ENCODE data around the gene CAMTA1.

Gene CAMTA1

GRCh38 chr1:7047866-7048265 is 262.6 kb downstream of the CAMTA1 start:
- DNase-seq = no peak

GRCh38 chr1:7048395-7048794 is 263.1 kb downstream of the CAMTA1 start:
- no peak for DNase-seq

DNA sequence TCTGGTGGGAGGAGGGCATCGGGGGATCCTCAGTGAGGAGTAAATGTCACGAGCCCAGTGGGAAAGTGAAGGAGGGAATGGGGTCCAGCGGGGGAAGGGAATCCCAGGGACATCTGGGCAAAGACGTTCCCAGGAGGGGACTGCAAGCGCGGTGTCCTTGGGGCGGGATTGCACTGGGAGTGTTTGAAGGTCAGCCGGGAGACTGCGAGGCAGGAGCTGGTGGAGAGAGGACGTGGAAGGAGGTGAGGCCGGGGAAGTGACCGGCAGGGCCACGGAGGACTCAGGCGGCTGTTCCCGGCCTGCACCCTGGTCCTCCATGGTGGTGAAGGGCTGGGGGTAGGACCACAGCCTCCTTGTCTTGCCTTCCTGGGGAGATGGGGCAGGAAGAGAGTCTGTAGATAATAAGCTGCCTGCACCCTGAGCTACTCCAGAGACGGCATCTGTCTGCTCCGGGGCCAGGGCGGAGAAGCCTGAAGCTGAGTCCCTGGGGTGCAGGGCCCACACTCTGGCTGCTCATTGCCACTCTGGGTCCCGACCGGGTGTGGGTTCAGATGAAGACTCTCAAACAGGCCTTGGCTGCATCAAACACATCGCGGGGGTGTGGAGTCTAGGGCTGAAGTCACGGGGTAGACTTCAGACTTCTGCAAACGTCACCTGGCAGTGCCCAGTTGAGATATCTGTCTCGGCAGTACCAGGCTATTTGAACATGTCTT is 264.8 kb downstream of the CAMTA1 start:
- no peak for DNase-seq

DNA sequence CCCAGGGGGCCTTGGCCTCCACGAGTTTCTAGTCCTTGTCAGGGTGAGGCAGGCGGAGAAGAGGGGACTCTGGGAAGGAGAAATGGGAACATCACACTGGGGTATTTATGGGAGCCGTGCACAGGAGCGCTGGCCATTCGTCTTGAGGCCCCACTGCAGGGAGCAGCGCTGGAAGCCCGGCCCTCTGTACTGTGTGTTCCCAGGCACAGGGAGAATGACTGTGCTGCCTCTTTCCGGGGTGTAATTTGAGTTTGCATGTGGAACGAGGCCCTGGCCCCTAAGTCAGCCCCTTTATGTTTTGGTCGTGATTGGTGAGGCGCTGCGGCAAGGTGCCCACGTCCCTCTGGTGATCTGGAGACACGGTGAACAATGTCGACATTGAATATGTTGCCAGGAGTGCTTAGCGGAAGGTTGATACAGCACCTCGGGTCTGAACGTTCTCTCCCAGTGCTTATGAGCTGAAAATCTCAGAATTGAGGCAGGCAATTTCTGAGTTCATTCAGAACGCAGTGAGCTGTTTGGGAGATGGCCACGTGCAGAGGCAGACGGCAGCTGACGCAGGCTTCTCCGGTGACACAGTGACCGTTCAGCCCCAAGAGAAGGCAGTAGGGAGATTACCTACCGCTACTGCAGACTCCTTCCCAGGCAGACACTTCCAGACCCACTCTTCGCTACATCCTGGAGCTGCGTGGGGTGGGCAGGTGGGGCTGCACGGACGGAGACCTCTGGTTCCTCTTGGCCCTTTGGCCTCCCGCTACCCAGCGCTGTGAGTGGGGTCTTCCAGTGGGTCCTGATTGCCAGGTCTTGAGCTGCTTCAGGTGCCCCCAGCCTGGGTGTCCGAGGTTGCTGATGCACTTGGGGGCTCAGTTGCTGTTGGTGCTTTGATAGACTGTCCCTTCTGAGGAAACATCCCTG is 265.8 kb downstream of the CAMTA1 start:
- no peak for DNase-seq

GRCh38 chr1:7052701-7053100 is 267.4 kb downstream of the CAMTA1 start:
- no peak for DNase-seq

DNA sequence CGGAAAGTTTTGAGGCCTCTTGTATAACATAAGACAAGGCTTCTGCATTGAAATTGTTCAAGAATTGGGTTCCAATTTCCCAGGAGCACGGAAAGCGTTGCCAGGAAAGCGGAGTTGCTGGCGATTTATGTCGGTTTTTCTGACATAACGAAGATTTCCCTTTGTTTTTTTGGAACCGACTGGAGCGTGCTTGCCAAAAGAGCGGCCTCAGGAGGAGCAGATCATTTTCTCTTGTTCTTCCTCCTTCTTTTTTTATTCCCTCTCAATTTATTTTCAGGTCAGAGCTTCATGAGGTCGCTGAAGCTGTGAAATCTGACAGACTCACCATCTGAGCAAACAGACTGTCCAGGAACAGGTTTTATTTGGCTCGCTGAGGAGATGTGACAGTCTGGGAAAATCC is 275.5 kb downstream of the CAMTA1 start:
- DNase-seq = no peak

- DNase-seq = no peak
These were observed 277.2 kb downstream of the CAMTA1 start for GRCh38 chr1:7062346-7063061.

GRCh38 chr1:7063981-7064380 is 278.7 kb downstream of the CAMTA1 start:
- no peak for DNase-seq

DNA sequence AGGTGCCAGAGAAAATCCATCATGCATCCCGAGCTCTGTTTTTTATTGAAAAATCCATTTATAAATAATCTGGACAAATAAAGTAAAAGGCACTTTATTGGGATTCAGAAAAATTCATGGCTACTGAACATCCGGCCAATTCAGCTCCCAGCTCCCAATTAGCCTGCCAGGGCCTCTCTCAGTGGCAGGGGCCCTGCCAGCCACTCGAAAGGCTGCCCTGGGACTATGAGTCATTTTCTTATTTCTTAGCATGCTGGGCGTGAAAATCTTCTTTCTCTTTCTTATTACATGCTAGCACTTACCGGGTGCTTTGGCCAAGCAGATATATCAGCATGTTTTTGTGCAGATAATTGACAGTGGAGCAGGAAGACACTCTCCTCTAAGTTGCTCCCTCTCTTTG is 283.3 kb downstream of the CAMTA1 start:
- no peak for DNase-seq

DNA sequence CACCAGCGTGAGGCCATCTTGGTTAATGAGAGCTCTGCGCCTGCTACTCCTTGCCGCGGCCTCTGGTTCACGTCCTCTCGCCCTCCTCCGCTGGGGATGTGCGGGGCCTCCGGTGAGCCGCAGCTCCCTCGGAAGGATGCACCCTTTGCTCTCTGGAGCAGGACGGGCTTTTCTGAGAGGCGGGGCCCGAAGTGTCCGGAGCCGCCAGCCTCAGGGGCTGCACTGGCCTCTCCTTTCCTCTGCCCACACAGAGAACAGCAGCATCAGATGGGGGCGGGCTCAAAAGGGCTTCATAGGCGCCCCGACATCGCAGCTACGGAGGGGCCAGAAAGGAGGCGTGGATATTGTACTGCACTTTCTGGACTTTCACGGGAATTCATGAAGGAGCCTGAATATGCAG is 284.7 kb downstream of the CAMTA1 start:
- peak; percentile 41 for DNase-seq

GRCh38 chr1:7070389-7071029 is 285.3 kb downstream of the CAMTA1 start:
- DNase-seq = peak; percentile 72

DNA sequence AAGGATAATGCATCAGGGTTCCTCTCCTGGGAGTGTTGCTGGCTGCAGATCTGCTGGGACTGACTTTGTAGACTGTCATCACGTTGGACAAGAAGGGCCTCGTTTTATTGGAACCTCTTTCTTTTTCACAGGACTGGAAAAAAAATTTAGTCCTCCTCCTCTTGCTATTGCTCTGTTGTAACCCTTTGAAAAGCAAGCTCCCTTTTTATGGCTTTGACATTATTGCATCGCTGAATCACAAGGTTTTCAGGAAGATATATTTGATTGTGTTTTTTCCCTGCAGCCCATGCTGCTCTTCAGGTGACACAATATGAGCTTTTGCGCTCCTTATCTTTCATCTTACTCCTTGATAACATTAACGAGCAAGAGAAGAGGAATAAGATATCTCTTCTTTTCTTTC is 290.9 kb downstream of the CAMTA1 start:
- DNase-seq = no peak

GRCh38 chr1:7076572-7076971 is 291.3 kb downstream of the CAMTA1 start:
- DNase-seq = no peak

DNA sequence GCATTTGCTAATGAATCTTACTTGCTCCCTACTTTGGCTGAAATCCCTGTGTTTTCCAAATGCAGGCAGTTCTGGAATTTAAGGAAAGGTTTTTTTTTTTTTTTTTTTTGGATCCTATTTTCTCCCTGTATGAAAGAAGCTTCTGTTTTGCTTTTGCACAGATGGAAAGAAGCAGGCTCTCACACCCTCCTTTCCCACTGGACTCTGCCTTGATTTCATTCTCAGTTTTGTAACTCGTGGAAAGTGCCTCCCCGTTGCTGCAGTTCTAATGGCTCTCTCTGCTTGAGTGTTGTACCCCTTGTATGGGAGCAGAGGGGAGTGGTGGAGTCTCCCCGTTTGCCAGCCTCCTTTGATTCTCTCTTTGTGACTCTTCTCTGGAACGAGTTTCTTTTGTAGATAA is 291.9 kb downstream of the CAMTA1 start:
- no peak for DNase-seq

- no peak for DNase-seq
These were observed 292.7 kb downstream of the CAMTA1 start for GRCh38 chr1:7077970-7078369.

DNA sequence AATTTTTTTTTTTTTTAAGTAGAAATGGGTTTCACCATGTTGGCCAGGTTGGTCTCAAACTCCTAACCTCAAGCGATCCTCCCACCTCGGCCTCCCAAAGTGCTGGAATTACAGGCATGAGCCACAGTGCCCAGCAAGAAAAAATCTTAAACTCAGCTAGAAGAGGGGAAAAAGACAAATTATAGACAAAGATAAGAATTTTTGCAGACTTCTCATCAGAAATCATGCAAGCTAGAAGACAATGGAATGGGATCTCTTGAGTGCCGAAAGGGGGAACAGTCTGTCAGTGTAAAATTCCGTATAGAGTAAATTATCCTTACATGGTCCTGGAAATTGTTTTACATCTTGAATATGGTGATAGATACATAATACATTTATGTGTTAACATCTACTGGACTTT is 294.4 kb downstream of the CAMTA1 start:
- no peak for DNase-seq

- DNase-seq = no peak
These were observed 299.1 kb downstream of the CAMTA1 start for GRCh38 chr1:7084232-7084894.

GRCh38 chr1:7085521-7085920 is 300.3 kb downstream of the CAMTA1 start:
- DNase-seq = no peak

GRCh38 chr1:7086106-7086505 is 300.9 kb downstream of the CAMTA1 start:
- no peak for DNase-seq

DNA sequence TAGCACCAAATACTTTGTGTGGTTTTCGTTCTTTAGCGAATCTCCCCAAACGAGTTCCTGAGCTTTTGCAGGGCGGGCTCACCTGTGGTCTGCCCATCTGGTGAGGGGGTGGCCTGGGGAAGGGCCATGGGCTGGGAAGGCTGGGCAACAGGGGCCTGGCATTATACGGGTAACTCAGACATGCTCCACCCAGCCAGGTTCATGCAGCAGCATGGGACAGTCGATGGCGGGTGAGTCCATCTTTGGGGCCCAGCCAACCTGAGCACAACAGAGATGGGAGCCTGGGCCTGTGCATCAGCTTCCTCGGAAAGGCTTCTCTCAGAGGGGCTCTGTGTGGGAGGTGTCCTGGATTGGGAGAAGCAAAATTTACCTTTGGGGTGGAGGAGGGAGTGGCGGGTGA is 302.6 kb downstream of the CAMTA1 start:
- DNase-seq = no peak

- DNase-seq = no peak
These were observed 304.2 kb downstream of the CAMTA1 start for GRCh38 chr1:7089497-7089896.

- DNase-seq = no peak
These were observed 308.0 kb downstream of the CAMTA1 start for GRCh38 chr1:7093297-7093696.

DNA sequence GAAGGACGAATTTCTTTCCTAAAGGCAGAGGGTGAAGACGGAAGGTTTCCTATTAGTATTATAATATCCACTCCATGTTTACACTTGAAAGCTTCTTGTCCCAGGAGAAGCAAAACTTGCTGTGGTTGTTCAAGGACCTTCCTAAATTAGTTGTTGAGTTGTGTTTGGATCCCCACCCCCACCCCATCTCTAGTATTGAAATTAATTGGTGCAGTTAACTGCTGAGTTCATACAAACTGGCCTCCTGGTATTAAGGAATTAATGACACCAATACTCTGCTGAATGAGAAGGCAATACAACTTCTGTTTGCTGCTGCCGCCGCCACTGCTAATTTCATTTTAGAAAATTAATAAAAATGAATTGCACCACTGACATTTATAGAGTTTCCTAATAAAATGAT is 308.8 kb downstream of the CAMTA1 start:
- DNase-seq = no peak

Measured in EL (cell line).